ENCODE measurements around the gene SOCS3.

GRCh38 chr17:78408476-78409050, 48.7 kb upstream of the SOCS3 start:
- TF ChIP-seq CTCF (conservative IDR thresholded peaks at IDR 0.05 in 1 of 2, IDR thresholded peaks at IDR 0.05 in 1 of 2; ENCODE audit: low read depth in 1 of 2, low read length in 2 of 2) (no peak), EZH2 (IDR thresholded peaks at IDR 0.05; ENCODE audit: low read length, missing control alignments) (no peak)

All from fibroblast of lung (primary cell).